Mucosa of descending colon (tissue), 3 donors: ENCODE results near the gene CDK11B. TPM values are rescaled to one million over a fixed set of nuclear protein-coding genes. Genes with fewer than 3 reads are reported as not detected.

ENCODE experiments used
- ATAC-seq: fragments of 200-7000 bp; cut with Tn5 transposase; one replicate; pipeline ENCODE4 v1.9.1; 2020; ENCODE audit warnings: mild to moderate bottlenecking, moderate library complexity
- DNase-seq, 3 donors: peaks; one replicate each; pipeline ENCODE4 v3.0.0-alpha.2; 2020
- H3K36me3 ChIP-seq: fragments of 200-600 bp; one replicate; pipeline ENCODE4 v1.8.0; 2021; ENCODE audit warnings: low read depth, mild to moderate bottlenecking
- H3K4me1 ChIP-seq: fragments of 200-600 bp; one replicate; pipeline ENCODE4 v1.8.0; 2021; ENCODE audit warnings: low read depth, mild to moderate bottlenecking
- H3K4me3 ChIP-seq: fragments of 200-600 bp; one replicate; pipeline ENCODE4 v1.8.0; 2021; ENCODE audit warnings: mild to moderate bottlenecking
- H3K9me3 ChIP-seq: fragments of 200-600 bp; one replicate; pipeline ENCODE4 v1.8.0; 2021; ENCODE audit warnings: mild to moderate bottlenecking
- intact Hi-C, 2 donors: fragments of 100-400 bp; cut with DNase I in 1 of 2; cut with micrococcal nuclease in 1 of 2; formaldehyde crosslinking; loops; one replicate each; pipeline versions ENCODE4 v1.11.0 to v1.11.1; 2022; cut with DNase I, micrococcal nuclease
- total RNA-seq, 3 donors: library from RNA; stranded (reverse); fragmentation: NEBNext Ultra II Directional in 2 of 3; extraction: Animal tissue kit (Norgen Biotek cat#: 25700) in 2 of 3; gene quantifications; one replicate each; pipeline versions ENCODE4 v1.2.1 to v1.2.4, GENCODE V29; 2021 to 2023
- TF ChIP-seq, protein P1 (sequence below): fragments of 200-600 bp; IDR thresholded peaks from one replicate; pipeline ENCODE4 v1.8.0; 2022; ENCODE audit warnings: antibody characterized with exemption, mild to moderate bottlenecking
- donor health status: DM: no; HTN: no; CAD: no; lungs with moderate emphysema.
- donor health status: DM: no; HTN: no; CAD: no.
- donor health status: DM: no; HTN: yes; CAD: no.

The CDK11B gene
- total RNA-seq, 3 donors from 2014 or later: 31.9 to 45.6 (median 36.8) TPM

DNA sequence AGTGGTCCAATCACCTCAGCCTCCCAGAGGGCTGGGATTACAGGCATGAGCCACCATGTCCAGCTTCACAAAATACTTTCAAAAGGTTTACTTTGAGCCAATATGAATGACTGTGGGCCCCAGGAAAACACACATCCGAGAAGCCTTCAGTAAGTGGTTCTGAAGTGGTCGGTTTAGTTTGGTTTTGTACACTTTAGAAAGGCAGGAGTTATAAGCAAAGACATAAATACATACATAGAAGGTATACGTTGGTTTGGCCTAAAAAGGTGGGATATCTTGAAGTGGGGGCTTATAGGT, 46.8 kb downstream of the CDK11B start:
- H3K4me3 ChIP-seq: no peak overlapping the region
- H3K9me3 ChIP-seq: no peaks in the 10 kb centered on the region
- TF ChIP-seq, protein P1, sequence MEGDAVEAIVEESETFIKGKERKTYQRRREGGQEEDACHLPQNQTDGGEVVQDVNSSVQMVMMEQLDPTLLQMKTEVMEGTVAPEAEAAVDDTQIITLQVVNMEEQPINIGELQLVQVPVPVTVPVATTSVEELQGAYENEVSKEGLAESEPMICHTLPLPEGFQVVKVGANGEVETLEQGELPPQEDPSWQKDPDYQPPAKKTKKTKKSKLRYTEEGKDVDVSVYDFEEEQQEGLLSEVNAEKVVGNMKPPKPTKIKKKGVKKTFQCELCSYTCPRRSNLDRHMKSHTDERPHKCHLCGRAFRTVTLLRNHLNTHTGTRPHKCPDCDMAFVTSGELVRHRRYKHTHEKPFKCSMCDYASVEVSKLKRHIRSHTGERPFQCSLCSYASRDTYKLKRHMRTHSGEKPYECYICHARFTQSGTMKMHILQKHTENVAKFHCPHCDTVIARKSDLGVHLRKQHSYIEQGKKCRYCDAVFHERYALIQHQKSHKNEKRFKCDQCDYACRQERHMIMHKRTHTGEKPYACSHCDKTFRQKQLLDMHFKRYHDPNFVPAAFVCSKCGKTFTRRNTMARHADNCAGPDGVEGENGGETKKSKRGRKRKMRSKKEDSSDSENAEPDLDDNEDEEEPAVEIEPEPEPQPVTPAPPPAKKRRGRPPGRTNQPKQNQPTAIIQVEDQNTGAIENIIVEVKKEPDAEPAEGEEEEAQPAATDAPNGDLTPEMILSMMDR: no peak
- no peaks in the 10 kb centered on the region for H3K36me3 ChIP-seq
- no peak for ATAC-seq
- intact Hi-C loops: no loop called here
- peaks cover 20% of the 10 kb centered on the region for H3K4me1 ChIP-seq
- DNase-seq: no peak

DNA sequence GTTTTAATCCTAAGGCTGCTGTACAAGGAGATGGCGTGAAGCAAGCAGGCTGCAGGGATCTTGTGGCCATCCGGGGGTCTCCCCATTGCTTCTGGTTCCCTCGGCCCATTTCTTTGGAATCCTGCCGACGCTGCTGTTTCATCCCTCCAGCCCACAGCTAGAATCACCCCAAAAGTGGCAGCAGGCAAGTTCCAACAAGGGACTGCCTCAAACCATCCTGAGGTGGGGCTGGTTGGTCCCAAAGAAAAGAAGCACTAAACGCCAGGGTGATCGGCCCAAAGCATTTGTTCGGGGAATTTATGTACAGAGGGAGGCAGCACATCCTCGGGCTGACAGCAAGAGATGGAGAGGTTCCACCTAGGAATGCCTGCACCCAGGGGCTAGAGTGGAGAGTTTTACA, 48.0 kb downstream of the CDK11B start:
- ATAC-seq: no peak
- H3K4me3 ChIP-seq: no peak overlapping the region
- H3K9me3 ChIP-seq: no peaks in the 10 kb centered on the region
- intact Hi-C loops: no loop called here
- DNase-seq: peak in 1 of 3 donors; percentile 24
- TF ChIP-seq, protein P1: no peak
- no peaks in the 10 kb centered on the region for H3K36me3 ChIP-seq
- H3K4me1 ChIP-seq: peaks cover 11% of the 10 kb centered on the region

DNA sequence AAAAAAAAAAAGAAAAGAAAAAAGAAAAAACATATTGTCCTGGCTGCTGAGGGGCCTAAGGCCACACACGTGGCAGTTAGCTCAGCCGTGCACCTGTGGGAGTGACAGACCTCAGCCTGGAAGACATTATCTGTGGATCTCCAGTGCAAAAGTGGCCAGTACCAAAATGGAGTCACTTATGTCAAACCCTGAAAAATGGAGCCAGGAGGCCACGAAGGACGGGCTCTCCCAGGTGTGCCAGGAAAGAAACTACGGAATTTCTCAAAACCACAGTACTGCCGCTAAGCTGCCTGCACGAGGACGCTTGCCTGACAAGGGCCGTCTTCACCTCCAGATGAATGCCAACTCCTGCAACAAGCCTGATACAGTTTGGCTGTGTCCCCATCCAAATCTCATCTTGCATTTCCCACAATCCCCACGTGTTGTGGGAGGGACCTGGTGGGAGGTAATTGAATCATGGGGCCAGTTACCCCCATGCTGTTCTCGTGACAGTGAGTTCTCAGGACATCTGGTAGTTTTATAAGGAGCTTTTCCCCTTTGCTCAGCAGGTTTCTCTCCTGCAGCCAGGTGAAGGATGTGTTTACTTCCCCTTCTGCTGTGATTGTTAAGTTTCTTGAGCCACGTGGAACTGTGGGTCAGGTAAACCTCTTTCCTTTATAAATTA, 48.9 kb downstream of the CDK11B start:
- intact Hi-C loops: no loop called here
- no peaks in the 10 kb centered on the region for H3K9me3 ChIP-seq

DNA sequence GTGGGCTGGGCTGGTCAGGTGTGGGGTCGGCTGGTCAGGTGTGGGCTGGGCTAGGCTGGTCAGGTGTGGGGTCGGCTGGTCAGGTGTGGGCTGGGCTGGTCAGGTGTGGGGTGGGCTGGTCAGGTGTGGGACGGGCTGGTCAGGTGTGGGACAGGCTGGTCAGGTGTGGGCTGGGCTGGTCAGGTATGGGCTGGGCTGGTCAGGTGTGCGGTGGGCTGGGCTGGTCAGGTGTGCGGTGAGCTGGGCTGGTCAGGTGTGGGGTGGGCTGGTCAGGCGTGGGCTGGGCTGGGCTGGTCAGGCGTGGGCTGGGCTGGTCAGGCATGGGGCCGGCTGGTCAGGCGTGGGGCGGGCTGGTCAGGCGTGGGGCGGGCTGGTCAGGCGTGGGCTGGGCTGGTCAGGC, 52.6 kb downstream of the CDK11B start:
- no peaks in the 10 kb centered on the region for H3K4me1 ChIP-seq
- no peak overlapping the region for H3K4me3 ChIP-seq
- TF ChIP-seq, protein P1: no peak
- intact Hi-C loops: no loop called here
- DNase-seq (no peak), ATAC-seq (no peak)
- no peaks in the 10 kb centered on the region for H3K9me3 ChIP-seq
- no peaks in the 10 kb centered on the region for H3K36me3 ChIP-seq

More for the DNA sequence above, 48.9 kb downstream of the CDK11B start:
- TF ChIP-seq, protein P1: no peak
- peaks cover 11% of the 10 kb centered on the region for H3K4me1 ChIP-seq
- H3K36me3 ChIP-seq: no peaks in the 10 kb centered on the region
- ATAC-seq (no peak), DNase-seq (peak in 1 of 3 donors; percentile 12)
- H3K4me3 ChIP-seq: no peak overlapping the region

DNA sequence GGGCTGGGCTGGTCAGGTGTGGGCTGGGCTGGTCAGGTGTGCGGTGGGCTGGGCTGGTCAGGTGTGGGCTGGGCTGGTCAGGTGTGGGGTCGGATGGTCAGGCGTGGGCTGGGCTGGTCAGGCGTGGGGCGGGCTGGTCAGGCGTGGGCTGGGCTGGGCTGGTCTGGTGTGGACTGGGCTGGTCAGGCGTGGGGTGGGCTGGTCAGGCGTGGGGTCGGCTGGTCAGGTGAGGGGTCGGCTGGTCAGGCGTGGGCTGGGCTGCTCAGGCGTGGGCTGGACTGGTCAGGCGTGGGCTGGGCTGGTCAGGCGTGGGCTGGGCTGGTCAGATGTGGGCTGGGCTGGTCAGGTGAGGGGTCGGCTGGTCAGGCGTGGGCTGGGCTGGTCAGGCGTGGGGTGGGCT, 53.1 kb downstream of the CDK11B start:
- Histone ChIP-seq H3K36me3 (no peaks in the 10 kb centered on the region), H3K9me3 (no peaks in the 10 kb centered on the region), H3K4me3 (no peak overlapping the region), H3K4me1 (peaks cover 2% of the 10 kb centered on the region)
- no peak for DNase-seq
- intact Hi-C loops: no loop called here
- ATAC-seq: no peak
- TF ChIP-seq, protein P1: no peak
